HG03103 (cell line): ENCODE data around the gene LRRC3C.
"Not testable (repeated sequence)": the region's sequence is repeated elsewhere in the genome, so short reads cannot be mapped to it uniquely, and the experiment has no call there.

Experiments
- ATAC-seq: cut with Tn5 transposase; IDR thresholded peaks from one replicate; pipeline ENCODE4 v1.9.1; 2021; ENCODE audit warnings: low read depth; ENCODE audit not compliant: unreplicated experiment

The LRRC3C gene

GRCh38 chr17:39946551-39947330, 19.2 kb downstream of the LRRC3C start:
- no peak for ATAC-seq

- ATAC-seq, result not testable (repeated sequence)
These were observed 20.9 kb downstream of the LRRC3C start for GRCh38 chr17:39948489-39948828.

GRCh38 chr17:39949028-39949427, 21.5 kb downstream of the LRRC3C start:
- ATAC-seq, result no peak

GRCh38 chr17:39950871-39951348, 23.4 kb downstream of the LRRC3C start:
- no peak for ATAC-seq

GRCh38 chr17:39951924-39952679, 24.6 kb downstream of the LRRC3C start:
- no peak for ATAC-seq

- peak; percentile 52 for ATAC-seq
These were observed 25.3 kb downstream of the LRRC3C start for GRCh38 chr17:39952680-39953470.

- ATAC-seq, result no peak
These were observed 25.9 kb downstream of the LRRC3C start for GRCh38 chr17:39953471-39953888.

- no peak for ATAC-seq
These were observed 27.3 kb downstream of the LRRC3C start for GRCh38 chr17:39954876-39955275.

- no peak for ATAC-seq
These were observed 28.2 kb downstream of the LRRC3C start for GRCh38 chr17:39955726-39956225.

- ATAC-seq, result no peak
These were observed 33.1 kb downstream of the LRRC3C start for GRCh38 chr17:39960524-39961041.

GRCh38 chr17:39962642-39963220, 35.2 kb downstream of the LRRC3C start, which contains the start of gene GSDMA:
GSDMA (plus strand) TSS chr17:39963004; CDS start chr17:39965688, 2,684 bp downstream.
- ATAC-seq, result no peak

GRCh38 chr17:39963829-39964228, 36.3 kb downstream of the LRRC3C start:
- no peak for ATAC-seq

GRCh38 chr17:39965017-39965699, 37.6 kb downstream of the LRRC3C start:
- no peak for ATAC-seq

GRCh38 chr17:39966771-39967170, 39.2 kb downstream of the LRRC3C start:
- ATAC-seq, result no peak

- no peak for ATAC-seq
These were observed 41.2 kb downstream of the LRRC3C start for GRCh38 chr17:39968761-39969160.

- no peak for ATAC-seq
These were observed 41.8 kb downstream of the LRRC3C start for GRCh38 chr17:39969375-39969774.

- no peak for ATAC-seq
These were observed 42.7 kb downstream of the LRRC3C start for GRCh38 chr17:39970157-39970692.

GRCh38 chr17:39971076-39971603, 43.6 kb downstream of the LRRC3C start:
- ATAC-seq, result no peak

- ATAC-seq, result no peak
These were observed 44.7 kb downstream of the LRRC3C start for GRCh38 chr17:39972271-39972670.
